GM18498 (cell line): ENCODE results near the gene FRYL.
A peak's percentile ranks its signal among the peaks of the same experiment; 100 is the strongest.

Experiments used
- ATAC-seq: cut with Tn5 transposase; IDR thresholded peaks from one replicate; pipeline ENCODE4 v1.9.1; 2021; ENCODE audit warnings: mild to moderate bottlenecking, moderate library complexity; ENCODE audit not compliant: unreplicated experiment

The FRYL gene

GRCh38 chr4:48570646-48571220 is 209.3 kb downstream of the FRYL start:
- ATAC-seq, result no peak

- no peak for ATAC-seq
Observed at GRCh38 chr4:48566034-48566384, 214.1 kb downstream of the FRYL start.

GRCh38 chr4:48565362-48566033 is 214.6 kb downstream of the FRYL start:
- peak; percentile 60 for ATAC-seq

- ATAC-seq, result no peak
Observed at GRCh38 chr4:48564151-48564550, 215.9 kb downstream of the FRYL start.

GRCh38 chr4:48558819-48559218 is 221.3 kb downstream of the FRYL start:
- ATAC-seq, result no peak

GRCh38 chr4:48558026-48558425 is 222.1 kb downstream of the FRYL start:
- no peak for ATAC-seq

GRCh38 chr4:48557478-48557877 is 222.6 kb downstream of the FRYL start:
- ATAC-seq, result no peak

GRCh38 chr4:48556268-48556667 is 223.8 kb downstream of the FRYL start:
- ATAC-seq, result no peak

DNA sequence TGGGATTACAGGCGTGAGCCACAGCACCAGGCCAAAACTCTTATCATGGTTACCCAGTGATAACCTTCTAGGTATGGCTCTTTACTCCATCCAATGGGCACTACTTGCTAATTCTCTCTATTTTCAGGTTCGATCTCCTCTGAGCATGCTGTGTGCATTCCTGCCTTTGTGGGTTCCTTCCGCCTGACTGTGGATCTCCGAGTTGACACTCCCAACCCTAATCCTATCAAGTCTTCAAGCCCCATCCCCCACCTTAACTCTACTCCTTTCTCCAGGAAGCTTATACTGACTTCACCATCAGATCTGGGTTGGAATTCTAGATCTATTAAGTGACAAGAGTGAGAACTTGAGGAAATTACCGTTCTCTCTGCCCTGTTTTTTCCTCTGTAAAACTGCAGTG is 225.5 kb downstream of the FRYL start:
- no peak for ATAC-seq

- ATAC-seq, result no peak
Observed at GRCh38 chr4:48553720-48554119, 226.4 kb downstream of the FRYL start.

GRCh38 chr4:48546336-48546735 is 233.7 kb downstream of the FRYL start:
- ATAC-seq, result no peak

GRCh38 chr4:48543796-48544195 is 236.3 kb downstream of the FRYL start:
- ATAC-seq, result no peak

GRCh38 chr4:48542888-48543287 is 237.2 kb downstream of the FRYL start:
- no peak for ATAC-seq

DNA sequence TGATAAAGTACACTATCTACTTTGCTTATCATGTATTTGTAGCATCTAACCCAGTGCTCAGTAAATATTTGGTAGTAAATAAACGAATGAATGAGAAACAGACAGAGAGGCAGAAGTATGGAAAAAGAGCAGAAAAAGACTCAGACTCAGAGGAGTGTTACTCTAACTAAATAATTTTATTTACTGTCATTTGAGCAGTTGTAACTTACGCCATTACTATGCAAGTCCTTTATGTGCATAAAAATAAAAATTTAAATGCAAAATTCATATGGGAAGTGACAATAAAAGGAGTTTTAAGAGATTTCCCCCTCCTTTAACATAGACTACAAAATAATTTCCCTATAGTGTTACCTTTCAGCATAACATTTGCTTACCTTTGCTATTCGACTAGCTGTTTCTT is 240.5 kb downstream of the FRYL start:
- no peak for ATAC-seq

GRCh38 chr4:48538358-48538757 is 241.7 kb downstream of the FRYL start:
- no peak for ATAC-seq

GRCh38 chr4:48526406-48526805 is 253.7 kb downstream of the FRYL start:
- no peak for ATAC-seq

DNA sequence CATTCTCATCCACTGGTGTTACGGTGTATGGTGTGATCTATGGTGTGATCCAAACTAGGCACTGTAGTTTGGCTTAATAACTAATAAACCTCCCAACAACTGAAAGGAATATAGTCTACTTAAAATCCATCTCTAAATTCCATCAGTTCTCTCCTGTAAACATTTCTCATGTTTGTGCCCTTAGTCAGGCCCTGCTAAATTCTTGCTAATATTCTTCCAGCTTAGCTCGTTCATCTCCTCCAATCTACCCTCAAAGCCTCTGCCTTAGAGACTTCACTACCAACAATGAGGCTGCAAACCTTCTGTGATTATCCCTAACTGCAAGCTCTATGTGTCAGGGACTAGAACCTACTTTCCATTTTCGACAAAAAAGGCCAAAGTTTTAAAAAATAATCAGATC is 261.9 kb downstream of the FRYL start:
- ATAC-seq, result no peak

DNA sequence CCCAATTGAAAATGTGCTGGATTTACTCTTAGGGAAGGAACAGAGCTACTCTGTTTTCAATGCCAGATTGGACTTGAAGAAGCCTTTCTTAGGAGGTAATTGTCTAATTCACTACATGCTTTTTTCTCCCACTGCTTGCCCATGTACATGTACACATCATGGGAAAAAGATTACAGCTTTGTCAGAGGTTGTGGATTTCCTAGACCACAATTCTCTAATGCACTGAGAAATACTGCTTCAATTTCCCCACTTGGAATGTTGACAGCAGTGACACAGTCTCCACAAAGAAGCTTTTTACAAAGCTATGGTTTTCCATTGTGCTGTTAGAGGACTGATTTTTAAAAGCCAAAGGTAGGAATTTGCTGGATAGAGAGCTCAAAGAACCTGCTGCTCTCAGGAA is 270.5 kb downstream of the FRYL start:
- ATAC-seq, result no peak

DNA sequence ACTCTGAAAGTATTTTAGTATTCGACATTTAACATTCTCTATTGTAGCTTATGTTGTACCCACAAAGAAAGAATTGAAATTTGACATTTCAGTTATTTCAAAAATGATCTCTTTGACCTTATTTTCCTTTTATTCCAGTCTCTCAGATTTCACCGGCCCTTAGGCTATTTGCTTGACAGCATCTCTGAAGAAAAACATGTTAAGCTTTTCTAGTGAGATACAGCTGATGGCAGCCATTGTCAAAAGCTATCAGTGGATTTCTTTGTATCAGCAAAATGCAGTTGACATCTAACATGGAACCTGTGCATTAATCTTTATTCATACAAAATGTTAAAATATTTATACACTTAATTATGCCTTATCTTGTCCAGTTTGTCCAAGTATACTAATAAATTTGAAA is 273.4 kb downstream of the FRYL start:
- ATAC-seq, result no peak

DNA sequence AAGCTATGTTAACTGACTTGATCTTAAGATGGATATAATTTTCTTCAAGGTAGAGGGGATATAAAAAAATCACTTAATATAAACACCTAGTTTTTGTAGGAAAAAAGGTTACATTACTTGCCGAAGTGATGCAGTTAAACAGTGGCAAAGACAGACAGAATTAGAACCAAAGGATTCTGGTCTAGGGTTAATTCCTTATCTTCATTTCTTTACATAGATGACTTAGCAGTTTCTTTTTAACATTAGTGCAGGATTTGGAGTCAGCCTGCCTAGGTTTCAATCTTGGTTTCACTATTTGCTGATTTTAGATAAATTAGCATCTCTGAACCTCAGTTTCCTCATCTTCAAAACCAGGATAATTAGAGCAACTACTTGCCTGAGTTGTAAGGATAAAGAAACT is 275.7 kb downstream of the FRYL start:
- ATAC-seq, result no peak

DNA sequence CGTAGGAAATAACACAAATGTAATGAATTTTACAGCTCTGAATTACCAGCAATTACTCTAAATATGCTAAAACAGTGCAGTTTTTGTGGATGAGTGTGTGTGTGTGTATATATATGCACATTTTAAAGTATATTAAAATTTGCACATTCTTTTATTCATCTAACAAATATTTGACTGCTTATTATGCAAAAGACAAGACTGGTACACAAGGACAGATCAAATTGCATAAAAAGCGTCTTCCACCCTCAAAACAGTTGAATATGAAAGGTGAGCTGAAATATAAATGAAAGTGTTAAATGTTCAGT is 276.1 kb downstream of the FRYL start:
- no peak for ATAC-seq

DNA sequence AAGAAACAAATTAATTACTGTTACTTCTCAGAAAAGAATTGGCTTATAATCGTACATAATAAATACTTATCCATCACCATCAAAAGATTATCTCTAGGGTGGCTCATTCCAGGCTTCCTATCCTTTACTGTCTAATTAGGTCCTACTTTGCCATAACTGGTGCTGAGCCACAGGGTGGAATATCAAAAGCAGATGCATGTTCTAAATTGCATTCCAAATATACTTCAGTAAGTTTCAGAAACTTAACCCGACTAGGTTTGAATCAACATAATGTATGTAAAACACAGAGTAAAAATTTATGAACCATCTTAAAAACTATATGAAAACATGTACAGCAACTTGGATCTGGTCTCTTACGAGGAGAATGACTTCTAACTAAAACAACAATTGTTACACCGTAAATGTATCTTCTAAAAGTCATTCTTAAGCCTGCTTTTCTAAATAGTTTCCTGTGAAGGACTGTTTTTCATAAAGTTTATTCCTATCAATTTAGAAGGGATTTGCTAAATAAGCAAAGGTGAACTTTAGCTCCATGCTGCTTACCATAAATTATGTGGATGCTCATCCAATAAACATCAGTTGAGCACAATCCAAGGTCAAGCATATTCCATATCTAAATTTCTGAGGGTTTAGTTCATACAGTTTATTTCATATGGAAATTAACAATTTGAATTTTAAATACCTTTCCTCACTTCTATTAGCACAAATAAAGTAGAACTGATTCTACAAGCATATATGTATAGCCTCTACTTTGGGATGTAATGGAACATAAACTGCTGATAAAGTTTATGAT is 276.6 kb downstream of the FRYL start:
- no peak for ATAC-seq
